K562 (cell line): ENCODE data around the gene ETV7. TPM values are rescaled to one million over a fixed set of nuclear protein-coding genes. Genes with fewer than 3 reads are reported as not detected.

Source experiments
- ATAC-seq: fragments of 200-7000 bp; cut with Tn5 transposase; 3 replicates; pipeline ENCODE4 v1.9.1; 2020; ENCODE audit warnings: moderate library complexity
- BruUV-seq: library from RNA; stranded (reverse); fragments of 400-500 nt; replicated peaks from 2 replicates; lab custom pipeline; 2021; lab: Mats Ljungman, UMichigan
- CTCF ChIA-PET: fragments of 300-600 bp; formaldehyde crosslinking; extraction: SDS; loops from one replicate; lab custom pipeline; 2021; ENCODE audit warnings: low intra/inter-chr PET ratio; lab: Yijun Ruan, JAX
- POLR2A ChIA-PET: fragments of 300-600, 350-650 bp; sonication (Branson Sonifier 250); formaldehyde crosslinking; extraction: SDS; loops from one replicate; lab custom pipeline; 2021; ENCODE audit warnings: antibody characterized with exemption, inconsistent platforms; lab: Yijun Ruan, JAX
- DNase-seq, 4 experiments: peaks; one replicate each; pipeline versions ENCODE4 v3.0.0 to v3.0.0-alpha.2; 2011 to 2018; ENCODE audit warnings: low spot score in 3 of 4, mixed read lengths in 3 of 4; ENCODE audit errors: extremely low read depth in 1 of 4
- FAIRE-seq: peaks from 2 replicates; lab custom pipeline; 2011; peaks lifted over from hg19 to GRCh38; lab: Jason Lieb, UNC
- H2AFZ ChIP-seq: 2 replicates; pipeline ENCODE4 v1.6.0; 2011; ENCODE audit warnings: low read depth, low read length, control low read depth, inconsistent platforms
- H3K27ac ChIP-seq: fragments of 200-600 bp; 3 replicates; pipeline ENCODE4 v1.8.0; 2011; ENCODE audit warnings: low read depth, mild to moderate bottlenecking, control low read depth, inconsistent platforms, low read length, moderate library complexity, mixed read lengths; ENCODE audit errors: extremely low read depth
- H3K27me3 ChIP-seq, 2 experiments: fragments of 300-600 bp in 1 of 2; 2 replicates in 1 of 2; 3 replicates in 1 of 2; pipeline versions ENCODE4 v1.6.0 to v1.8.0; 2011; ENCODE audit warnings: inconsistent platforms in 2 of 2, low read length in 2 of 2, mild to moderate bottlenecking in 1 of 2, mixed read lengths in 1 of 2, moderate library complexity in 1 of 2; ENCODE audit not compliant: control insufficient read depth in 2 of 2, insufficient read depth in 2 of 2
- H3K36me3 ChIP-seq: fragments of 300-600 bp; 3 replicates; pipeline ENCODE4 v1.8.0; 2011; ENCODE audit warnings: mild to moderate bottlenecking, low read length, inconsistent platforms; ENCODE audit not compliant: control insufficient read depth, insufficient read depth
- H3K4me1 ChIP-seq, 2 experiments: fragments of 200-600 bp in 1 of 2; replicated peaks in 1 of 2; 2 replicates in 1 of 2; 3 replicates in 1 of 2; pipeline versions ENCODE4 v1.5.1 to v1.8.0; 2011; ENCODE audit warnings: inconsistent platforms in 2 of 2, low read length in 2 of 2, mild to moderate bottlenecking in 1 of 2, mixed read lengths in 1 of 2, moderate library complexity in 1 of 2; ENCODE audit not compliant: control insufficient read depth in 2 of 2, insufficient read depth in 2 of 2
- H3K4me2 ChIP-seq: 2 replicates; pipeline ENCODE4 v1.6.1; 2011; ENCODE audit warnings: low read length, control low read depth, inconsistent platforms, mixed read lengths; ENCODE audit not compliant: insufficient read depth
- H3K4me3 ChIP-seq: fragments of 200-600 bp; sonication (generic), shearing (Covaris generic); 2 replicates; pipeline ENCODE4 v1.5.1; 2016; ENCODE audit warnings: control low read depth, inconsistent platforms
- H3K79me2 ChIP-seq: fragments of 200-600 bp; 3 replicates; pipeline ENCODE4 v1.8.0; 2011; ENCODE audit warnings: low read length, inconsistent platforms; ENCODE audit not compliant: control insufficient read depth, insufficient read depth
- H3K9ac ChIP-seq, 2 experiments: 2 replicates each; pipeline versions ENCODE4 v1.6.0 to v1.6.1; 2011; ENCODE audit warnings: low read depth in 2 of 2, low read length in 2 of 2, control low read depth in 1 of 2, inconsistent platforms in 1 of 2, mild to moderate bottlenecking in 1 of 2, mixed read lengths in 1 of 2; ENCODE audit not compliant: insufficient read depth in 1 of 2
- H3K9me1 ChIP-seq: one replicate; pipeline ENCODE4 v1.6.0; 2011; ENCODE audit warnings: inconsistent platforms, mild to moderate bottlenecking, low read length, moderate library complexity; ENCODE audit not compliant: control insufficient read depth, insufficient read depth
- H3K9me3 ChIP-seq: replicated peaks from 2 replicates; pipeline ENCODE4 v1.5.1; 2011; ENCODE audit warnings: low read depth, low read length, inconsistent platforms; ENCODE audit not compliant: control insufficient read depth, insufficient read depth
- H4K20me1 ChIP-seq: replicated peaks from 2 replicates; pipeline ENCODE4 v1.6.1; 2011; ENCODE audit warnings: low read length, inconsistent platforms, mixed read lengths; ENCODE audit not compliant: control insufficient read depth, insufficient read depth
- MXI1 ChIP-seq: IDR thresholded peaks from 2 replicates; pipeline ENCODE4 v1.6.1; 2011; ENCODE audit warnings: low read depth, mild to moderate bottlenecking, improper control_type of control experiment, low read length
- NR4A1 ChIP-seq, 2 experiments: fragments of 250-450 bp in 1 of 2; fragments of 450-650 bp in 1 of 2; sonication (Bioruptor Pico) in 1 of 2; IDR thresholded peaks; 2 replicates each; pipeline versions ENCODE4 v1.4.0 to v1.6.1; 2016 to 2020; ENCODE audit warnings: mild to moderate bottlenecking in 2 of 2, missing compliant biosample characterization in 1 of 2, missing genetic modification characterization in 1 of 2, moderate library complexity in 1 of 2
- RNF2 ChIP-seq: sonication (generic); IDR thresholded peaks from 2 replicates; pipeline ENCODE4 v1.6.1; 2016
- ZBTB33 ChIP-seq: sonication (generic); formaldehyde crosslinking; IDR thresholded peaks from 2 replicates; pipeline ENCODE4 v1.8.1; 2023; ENCODE audit warnings: mild to moderate bottlenecking, missing genetic modification reagents
- ZFP36 ChIP-seq: fragments of 150-350 bp; IDR thresholded peaks from 2 replicates; pipeline ENCODE4 v1.6.1; 2018; ENCODE audit warnings: low read length, low read depth; ENCODE audit not compliant: partially characterized antibody
- ZNF140 ChIP-seq: fragments of 250-450 bp; sonication (Bioruptor Pico); IDR thresholded peaks from 2 replicates; pipeline ENCODE4 v1.8.0; 2021; ENCODE audit warnings: moderate library complexity, mild to moderate bottlenecking, inconsistent platforms
- WGBS: fragments of 100-300 bp; shearing (Covaris generic); methylation state at CpG from one replicate; pipeline ENCODE4 v1.1.6; 2016; ENCODE audit warnings: low coverage, mixed read lengths; ENCODE audit not compliant: insufficient coverage; ENCODE audit errors: missing lambda C conversion rate; 5-methylcytosine and 5-hydroxymethylcytosine counted together
- in situ Hi-C: fragments of 300-500 bp; cut with MboI; formaldehyde crosslinking; loops from 4 replicates; pipeline ENCODE4 v1.15.0; 2018; ENCODE audit warnings: inconsistent platforms, mixed read lengths
- intact Hi-C: fragments of 100-400 bp; cut with micrococcal nuclease; formaldehyde crosslinking; loops from 2 replicates; pipeline ENCODE4 v1.14.2; 2022
- polyA plus RNA-seq, 8 experiments: library from polyadenylated mRNA; depleted of rRNA in 4 of 8; stranded (reverse) in 5 of 8; unstranded in 3 of 8; fragments of >200 nt; fragmentation: Nextera tagmentation in 2 of 8; fragmentation: Illumina TruSeq in 1 of 8; extraction: Ambion mirVana in 2 of 8; extraction: Trizol in 1 of 8; gene quantifications; 2 replicates each; pipeline versions ENCODE4 v1.2.1 to v1.2.3, GENCODE V29; 2011 to 2014; ENCODE audit warnings: inconsistent platforms in 1 of 8, missing spikeins in 1 of 8
- total RNA-seq, 7 experiments: library from RNA; depleted of rRNA in 6 of 7; stranded (reverse); fragments of >200 nt in 6 of 7; fragmentation: Illumina TruSeq in 2 of 7; extraction: Trizol in 2 of 7; gene quantifications; 2 replicates each; pipeline versions ENCODE4 v1.2.1 to v1.2.3, GENCODE V29; 2011 to 2021; ENCODE audit warnings: low replicate concordance in 1 of 7

The ETV7 gene
- total and polyA plus RNA-seq, 9 of the 15 experiments (the other 6 are each of a cell fraction or from before 2014, with no cell fraction given) = 0.07 to 0.22 (median 0.14) TPM; not detected in 3

- TF ChIP-seq ZBTB33 (CRISPR knock-in tag) (peak; percentile 91), MXI1 (peak; percentile 85)
Observed at GRCh38 chr6:36345681-36346466, 41.6 kb downstream of the ETV7 start (continued).

- in situ Hi-C loops (no loop called here), intact Hi-C loops (no loop called here)
- TF ChIP-seq ZFP36 (peak; percentile 78), RNF2 (no peak), NR4A1 (CRISPR knock-in tag; IDR thresholded peaks at IDR 0.05) (no peak), NR4A1 (tag; IDR thresholded peaks at IDR 0.05) (no peak), ZNF140 (CRISPR knock-in tag) (no peak)
- POLR2A ChIA-PET = interaction anchor here (0.8 to 1.1 kb wide), 2 partner anchors 12 to 43 kb away, joined by 3 read pairs; no protein-coding TSS in a partner anchor
- WGBS = 37% methylated on average over 5 of the region's 5 CpGs
- Histone ChIP-seq H3K79me2 (no peaks in the 10 kb centered on the region), H2AFZ (no peak overlapping the region), H3K4me2 (no peak overlapping the region), H3K27ac (no peak overlapping the region), H3K27me3 (peaks cover 5 to 29% of the 10 kb centered on the region in 2 experiments; a peak in 3 of 5 replicates), H3K4me1 (peaks cover 19 to 32% of the 10 kb centered on the region in 2 experiments; a peak in 4 of 5 replicates), H3K4me3 (no peak overlapping the region), H3K9ac (no peak overlapping the region), H4K20me1 (no peaks in the 10 kb centered on the region), H3K36me3 (no peaks in the 10 kb centered on the region), H3K9me1 (no peaks in the 10 kb centered on the region), H3K9me3 (no peaks in the 10 kb centered on the region)
- DNase-seq (no peak), FAIRE-seq (no peak), ATAC-seq (no peak)
- no TSS peak for BruUV-seq
- CTCF ChIA-PET = no interaction called here
Observed at GRCh38 chr6:36343109-36343680, 44.3 kb downstream of the ETV7 start.
